Middle frontal gyrus (tissue), 1 donor: ENCODE measurements around the gene LAMC2.
A peak's percentile ranks its signal among the peaks of the same experiment; 100 is the strongest.

ENCODE experiments used
- DNase-seq: peaks from one replicate; pipeline ENCODE4 v3.0.0-alpha.2; 2015; ENCODE audit warnings: low spot score; ENCODE audit errors: extremely low spot score

LAMC2 gene

GRCh38 chr1:183214021-183214970 lies 28.2 kb downstream of the LAMC2 start:
- no peak for DNase-seq

DNA sequence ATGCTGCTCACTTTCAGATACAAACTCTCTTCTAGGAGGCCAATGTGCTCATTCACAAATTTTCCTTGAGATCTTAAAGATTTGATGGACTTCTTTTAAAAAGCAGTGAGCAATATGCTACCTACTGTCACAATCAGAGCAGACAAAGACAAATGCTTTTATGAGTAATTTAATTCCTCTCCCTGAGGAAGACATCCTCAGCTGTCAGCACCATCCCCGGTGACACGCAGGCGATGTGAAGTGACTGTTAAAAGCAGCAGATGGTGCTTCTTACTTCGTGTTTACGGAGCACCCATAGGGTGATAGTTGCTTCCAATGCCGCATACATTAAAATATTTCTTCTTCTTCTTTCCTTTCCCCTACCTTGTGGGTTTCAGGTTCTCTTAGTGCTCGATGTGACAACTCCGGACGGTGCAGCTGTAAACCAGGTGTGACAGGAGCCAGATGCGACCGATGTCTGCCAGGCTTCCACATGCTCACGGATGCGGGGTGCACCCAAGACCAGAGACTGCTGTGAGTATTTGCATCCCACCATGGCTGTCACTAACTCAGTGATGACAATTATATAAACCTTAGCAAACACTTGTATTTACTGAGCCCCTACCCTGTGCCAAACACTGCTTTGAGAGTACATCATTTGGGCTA lies 29.1 kb downstream of the LAMC2 start:
- no peak for DNase-seq

GRCh38 chr1:183215936-183216335 lies 29.9 kb downstream of the LAMC2 start:
- no peak for DNase-seq

- DNase-seq: no peak
These were observed 32.1 kb downstream of the LAMC2 start for GRCh38 chr1:183218027-183218618.

GRCh38 chr1:183218971-183219615 lies 33.0 kb downstream of the LAMC2 start:
- DNase-seq: no peak

DNA sequence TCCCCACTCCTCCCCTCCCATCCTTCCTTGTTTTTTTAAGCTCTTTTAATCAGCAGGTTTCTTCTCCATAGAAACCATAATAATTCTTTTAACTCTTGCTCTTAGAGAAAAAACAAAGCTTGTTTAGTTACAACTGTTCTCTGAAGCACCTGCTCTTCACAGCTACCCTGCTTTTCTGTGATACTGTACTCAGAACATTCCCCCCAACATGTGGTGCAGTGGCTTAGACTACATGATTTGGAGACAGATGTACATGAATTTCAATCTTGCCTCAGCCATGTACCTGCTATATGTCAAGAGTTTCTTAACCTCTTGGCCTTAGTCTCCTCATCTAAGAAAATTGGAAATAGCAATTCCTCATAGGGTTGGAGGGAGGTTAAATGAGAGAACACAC lies 33.5 kb downstream of the LAMC2 start:
- no peak for DNase-seq

GRCh38 chr1:183222909-183223308 lies 36.8 kb downstream of the LAMC2 start:
- DNase-seq: no peak

GRCh38 chr1:183223467-183223866 lies 37.4 kb downstream of the LAMC2 start:
- DNase-seq: no peak

- no peak for DNase-seq
These were observed 40.3 kb downstream of the LAMC2 start for GRCh38 chr1:183226361-183226760.

- DNase-seq: no peak
These were observed 40.9 kb downstream of the LAMC2 start for GRCh38 chr1:183226963-183227362.

DNA sequence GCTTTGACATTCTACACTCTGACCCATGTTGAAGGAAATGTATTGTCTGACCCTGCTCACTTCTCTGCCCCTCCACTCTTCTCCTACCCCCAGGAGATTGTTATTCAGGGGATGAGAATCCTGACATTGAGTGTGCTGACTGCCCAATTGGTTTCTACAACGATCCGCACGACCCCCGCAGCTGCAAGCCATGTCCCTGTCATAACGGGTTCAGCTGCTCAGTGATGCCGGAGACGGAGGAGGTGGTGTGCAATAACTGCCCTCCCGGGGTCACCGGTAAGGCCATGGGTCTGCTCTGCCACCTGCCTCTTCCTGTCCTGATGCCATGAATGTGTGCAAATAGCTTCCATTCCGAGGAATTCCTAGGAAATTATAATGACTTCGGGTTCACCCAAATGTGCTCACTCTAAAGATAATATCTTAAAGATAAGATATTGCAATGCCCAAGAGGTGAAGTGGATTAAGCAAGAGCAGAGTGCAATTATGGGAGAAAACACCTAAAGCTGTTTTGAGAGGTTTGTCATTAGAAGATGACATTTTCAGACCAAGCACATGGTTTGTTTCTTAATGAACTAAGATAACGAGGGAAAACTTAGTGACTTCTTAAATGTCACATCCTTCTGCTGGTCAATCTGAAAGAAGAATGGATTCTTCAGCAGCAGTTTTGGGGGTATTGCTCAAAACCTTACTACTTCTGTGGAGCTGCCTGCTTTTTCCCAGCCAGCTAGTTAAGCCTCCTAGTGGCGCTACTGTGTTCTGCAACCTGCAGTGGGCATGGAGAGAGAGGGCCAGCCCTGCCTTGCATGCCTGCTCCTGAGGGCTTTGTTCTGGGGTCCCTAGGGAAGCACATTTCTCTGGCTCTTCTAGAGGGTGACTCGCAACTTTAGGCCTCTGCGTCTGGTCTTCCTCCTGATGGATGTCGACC lies 41.6 kb downstream of the LAMC2 start:
- no peak for DNase-seq

DNA sequence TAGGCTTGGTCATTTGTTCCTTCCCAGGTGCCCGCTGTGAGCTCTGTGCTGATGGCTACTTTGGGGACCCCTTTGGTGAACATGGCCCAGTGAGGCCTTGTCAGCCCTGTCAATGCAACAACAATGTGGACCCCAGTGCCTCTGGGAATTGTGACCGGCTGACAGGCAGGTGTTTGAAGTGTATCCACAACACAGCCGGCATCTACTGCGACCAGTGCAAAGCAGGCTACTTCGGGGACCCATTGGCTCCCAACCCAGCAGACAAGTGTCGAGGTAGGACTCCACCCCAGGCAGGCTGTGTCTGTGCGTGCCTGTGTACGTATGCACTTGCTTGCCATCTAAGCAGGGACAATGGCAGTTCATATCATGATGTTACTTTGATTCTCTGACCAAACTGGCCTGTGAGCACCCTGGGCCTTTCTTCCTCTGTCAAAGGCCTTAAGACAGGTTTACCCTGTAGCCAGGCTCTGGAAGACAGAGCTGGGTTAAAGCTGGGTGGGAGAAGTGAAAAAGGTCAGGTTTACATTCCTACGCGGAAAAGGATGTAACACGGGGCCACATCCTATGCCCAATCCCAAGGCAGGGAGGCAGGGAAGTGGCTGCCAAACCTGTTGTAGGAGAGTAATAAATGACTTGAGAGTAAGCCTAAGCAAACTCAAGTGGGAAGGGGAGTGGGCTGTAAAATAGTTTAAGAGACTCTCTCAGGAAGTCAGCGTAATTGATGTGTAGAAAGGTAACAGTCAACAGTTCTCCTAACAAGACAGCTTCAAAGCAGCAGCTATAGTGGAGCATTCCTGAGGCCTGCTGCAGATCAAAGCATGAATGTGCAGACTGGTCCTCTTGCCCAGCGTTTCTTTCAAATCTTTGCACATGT lies 42.5 kb downstream of the LAMC2 start:
- no peak for DNase-seq

DNA sequence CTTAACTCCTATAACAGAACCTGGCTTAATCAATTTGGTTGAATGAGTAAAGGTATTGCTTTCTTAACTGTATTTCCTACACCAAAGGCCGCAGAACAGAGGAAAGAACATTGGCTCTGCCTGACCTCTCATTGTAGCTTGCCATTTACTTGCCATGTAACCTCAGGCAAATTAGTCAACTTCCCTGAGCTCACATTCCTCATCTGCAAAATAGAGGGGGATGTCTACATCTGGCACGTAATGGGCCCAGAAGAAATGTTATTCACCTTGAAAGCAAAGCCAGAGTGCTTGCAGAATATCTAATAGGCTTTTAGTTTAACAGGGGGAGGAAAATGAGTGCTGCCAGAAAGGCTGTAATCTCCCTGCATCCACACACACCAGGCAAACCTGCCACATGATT lies 44.3 kb downstream of the LAMC2 start:
- no peak for DNase-seq

DNA sequence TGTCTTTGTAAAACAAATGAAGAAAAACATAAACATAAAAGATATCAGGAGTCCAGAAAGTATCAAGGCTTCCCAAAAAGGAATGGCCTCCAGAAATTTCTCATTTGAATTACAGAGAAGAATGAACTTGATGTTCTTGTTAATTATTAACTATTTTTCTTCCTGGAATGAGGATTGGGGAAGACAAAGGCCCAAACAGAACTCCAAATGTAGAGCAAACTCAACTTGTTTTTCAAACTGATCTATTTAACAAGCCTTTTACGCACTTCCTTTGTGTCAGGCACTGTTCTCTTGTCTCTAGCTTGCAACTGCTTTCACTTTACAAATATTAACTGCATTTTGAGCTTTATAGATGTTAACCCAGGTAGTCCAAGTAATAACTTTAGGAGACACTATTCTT lies 45.5 kb downstream of the LAMC2 start:
- DNase-seq: no peak

- no peak for DNase-seq
These were observed 47.0 kb downstream of the LAMC2 start for GRCh38 chr1:183233113-183233512.

DNA sequence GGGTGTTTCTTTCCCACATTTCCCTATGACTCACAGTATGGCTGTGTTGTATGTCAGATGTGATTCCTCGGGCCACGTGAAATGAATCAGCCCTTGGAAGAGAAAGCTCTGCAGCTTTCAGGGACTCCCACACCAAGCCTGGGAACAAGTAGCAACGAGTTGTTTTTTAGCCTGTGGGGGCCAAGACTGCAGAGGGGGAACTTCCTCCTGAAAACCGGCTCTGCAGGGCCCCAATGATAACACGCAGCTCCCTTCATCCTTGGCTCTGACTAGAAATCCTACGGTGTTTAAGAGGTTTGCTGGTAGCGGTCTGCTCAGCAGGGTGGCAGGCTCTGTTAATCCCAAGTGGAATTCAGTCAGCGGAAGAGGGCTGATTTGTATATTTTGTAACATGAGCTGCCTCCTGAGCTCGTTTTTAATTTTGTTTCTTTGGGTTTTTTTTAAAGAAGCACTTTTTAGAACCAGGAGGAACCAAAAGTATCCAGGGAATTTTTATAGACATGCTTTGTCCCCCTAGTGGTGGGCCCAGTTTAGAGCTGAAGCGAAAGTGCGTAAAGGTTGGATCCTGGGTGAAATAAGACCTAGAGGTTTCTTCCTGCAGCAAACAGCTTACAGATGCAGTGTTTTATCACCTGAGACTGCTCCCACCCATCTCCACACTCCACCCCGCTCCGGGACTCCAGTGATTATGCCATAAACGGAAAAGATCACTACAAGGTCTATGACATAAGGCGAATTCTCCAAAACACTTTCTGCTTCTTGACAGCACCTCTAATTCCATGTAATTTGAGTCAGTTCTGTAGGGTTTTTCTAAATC lies 48.8 kb downstream of the LAMC2 start:
- peak; percentile 32 for DNase-seq

DNA sequence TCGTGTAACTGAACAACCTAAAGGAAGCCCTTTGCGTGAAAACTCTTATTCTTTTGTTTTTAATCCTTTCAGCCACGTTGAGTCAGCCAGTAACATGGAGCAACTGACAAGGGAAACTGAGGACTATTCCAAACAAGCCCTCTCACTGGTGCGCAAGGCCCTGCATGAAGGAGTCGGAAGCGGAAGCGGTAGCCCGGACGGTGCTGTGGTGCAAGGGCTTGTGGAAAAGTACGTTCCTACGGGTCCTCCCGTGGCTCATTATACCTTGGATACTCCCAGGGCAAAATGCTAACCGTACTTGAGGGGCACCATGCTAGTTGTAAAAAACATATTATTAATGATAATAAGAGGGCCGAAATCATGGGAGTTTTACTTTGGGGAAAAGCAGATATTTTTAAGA lies 49.4 kb downstream of the LAMC2 start:
- DNase-seq: no peak

DNA sequence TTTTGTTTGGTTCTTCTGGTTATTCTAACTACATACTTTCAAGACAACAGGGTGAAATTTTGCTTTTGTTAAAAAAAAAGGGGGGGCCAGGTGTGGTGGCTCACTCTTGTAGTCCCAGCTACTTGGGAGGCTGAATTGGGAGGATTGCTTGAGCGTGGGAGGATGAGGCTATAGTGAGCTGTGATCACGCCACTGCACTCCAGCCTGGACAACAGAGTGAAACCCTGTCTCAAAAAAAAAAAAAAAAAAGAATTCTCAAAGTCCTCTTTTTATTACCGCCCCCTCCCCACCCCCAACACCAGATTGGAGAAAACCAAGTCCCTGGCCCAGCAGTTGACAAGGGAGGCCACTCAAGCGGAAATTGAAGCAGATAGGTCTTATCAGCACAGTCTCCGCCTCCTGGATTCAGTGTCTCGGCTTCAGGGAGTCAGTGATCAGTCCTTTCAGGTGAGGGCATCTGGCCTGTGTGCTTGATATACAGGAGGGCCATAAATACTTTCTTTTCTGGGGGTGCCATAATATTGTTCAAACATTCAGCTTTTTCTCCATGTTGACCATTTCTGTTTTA lies 50.2 kb downstream of the LAMC2 start:
- no peak for DNase-seq

DNA sequence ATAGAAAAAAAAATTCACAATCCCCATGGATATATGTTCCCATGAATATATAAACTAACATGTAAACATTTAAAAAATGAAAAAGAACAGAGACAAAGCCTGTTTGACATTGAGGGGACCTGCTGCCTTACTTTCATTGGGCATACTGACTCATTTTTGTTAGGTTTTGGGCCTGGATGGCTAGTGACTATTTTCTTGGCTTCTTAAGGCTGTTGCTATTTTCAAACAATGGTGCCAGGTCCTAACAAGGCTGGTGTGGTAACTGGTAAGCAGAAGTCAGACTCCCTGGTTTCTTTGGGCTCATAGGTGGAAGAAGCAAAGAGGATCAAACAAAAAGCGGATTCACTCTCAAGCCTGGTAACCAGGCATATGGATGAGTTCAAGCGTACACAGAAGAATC lies 51.0 kb downstream of the LAMC2 start:
- DNase-seq: no peak
